D721Med (cell line): ENCODE results near the gene ANO6.

Experiments used
- DNase-seq: peaks from one replicate; pipeline ENCODE4 v3.0.0; 2011; ENCODE audit warnings: low spot score; ENCODE audit not compliant: insufficient read length
- FAIRE-seq: peaks from 2 replicates; lab custom pipeline; 2011; peaks lifted over from hg19 to GRCh38; lab: Jason Lieb, UNC
- TF ChIP-seq, protein P1 (sequence below): IDR thresholded peaks from 2 replicates; pipeline ENCODE4 v1.5.1; 2012; ENCODE audit warnings: mild to moderate bottlenecking, control low read depth; ENCODE audit not compliant: insufficient read depth; ENCODE audit errors: missing control alignments

Gene ANO6

DNA sequence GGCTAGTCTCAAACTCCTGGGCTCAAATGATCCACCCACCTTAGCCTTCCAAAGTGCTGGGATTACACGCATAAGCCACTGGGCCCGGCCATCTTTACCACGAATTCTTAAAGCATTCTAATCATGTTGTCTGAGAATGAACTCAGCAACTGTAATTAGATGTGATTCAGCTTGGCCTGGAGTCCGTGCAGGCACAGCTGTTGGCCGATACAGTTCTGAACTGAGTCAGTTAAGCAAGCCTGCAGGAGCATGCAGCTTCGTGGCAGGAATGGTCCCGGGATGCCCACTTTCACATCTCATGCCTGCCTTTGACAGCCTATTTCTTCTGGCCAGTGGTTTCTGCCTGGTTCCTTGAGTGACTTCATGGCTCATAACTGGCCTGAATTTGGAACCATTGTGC is 194.1 kb downstream of the ANO6 start:
- TF ChIP-seq, protein P1, sequence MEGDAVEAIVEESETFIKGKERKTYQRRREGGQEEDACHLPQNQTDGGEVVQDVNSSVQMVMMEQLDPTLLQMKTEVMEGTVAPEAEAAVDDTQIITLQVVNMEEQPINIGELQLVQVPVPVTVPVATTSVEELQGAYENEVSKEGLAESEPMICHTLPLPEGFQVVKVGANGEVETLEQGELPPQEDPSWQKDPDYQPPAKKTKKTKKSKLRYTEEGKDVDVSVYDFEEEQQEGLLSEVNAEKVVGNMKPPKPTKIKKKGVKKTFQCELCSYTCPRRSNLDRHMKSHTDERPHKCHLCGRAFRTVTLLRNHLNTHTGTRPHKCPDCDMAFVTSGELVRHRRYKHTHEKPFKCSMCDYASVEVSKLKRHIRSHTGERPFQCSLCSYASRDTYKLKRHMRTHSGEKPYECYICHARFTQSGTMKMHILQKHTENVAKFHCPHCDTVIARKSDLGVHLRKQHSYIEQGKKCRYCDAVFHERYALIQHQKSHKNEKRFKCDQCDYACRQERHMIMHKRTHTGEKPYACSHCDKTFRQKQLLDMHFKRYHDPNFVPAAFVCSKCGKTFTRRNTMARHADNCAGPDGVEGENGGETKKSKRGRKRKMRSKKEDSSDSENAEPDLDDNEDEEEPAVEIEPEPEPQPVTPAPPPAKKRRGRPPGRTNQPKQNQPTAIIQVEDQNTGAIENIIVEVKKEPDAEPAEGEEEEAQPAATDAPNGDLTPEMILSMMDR, result no peak
- DNase-seq, result no peak
- FAIRE-seq, result no peak

DNA sequence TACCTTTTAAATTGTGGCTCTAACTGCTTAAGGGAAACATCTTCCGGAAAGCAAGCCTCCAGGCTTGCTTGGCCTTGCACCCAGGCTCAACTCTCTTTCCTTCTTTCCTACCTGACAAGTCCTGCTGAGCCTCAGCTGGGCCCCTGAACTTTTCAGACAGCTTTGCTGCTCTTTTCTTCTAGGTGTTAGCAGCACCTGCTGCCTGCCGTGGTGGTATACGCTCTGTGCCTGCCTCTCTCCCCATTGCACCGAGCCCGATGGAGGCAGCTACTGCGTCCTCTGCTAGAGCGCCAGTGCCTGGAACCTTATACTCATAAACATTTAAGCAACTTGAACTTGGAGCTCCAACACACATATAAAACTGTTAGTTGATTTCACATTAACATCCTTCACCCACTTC is 195.7 kb downstream of the ANO6 start:
- DNase-seq (no peak), FAIRE-seq (no peak)
- TF ChIP-seq, protein P1, result no peak

DNA sequence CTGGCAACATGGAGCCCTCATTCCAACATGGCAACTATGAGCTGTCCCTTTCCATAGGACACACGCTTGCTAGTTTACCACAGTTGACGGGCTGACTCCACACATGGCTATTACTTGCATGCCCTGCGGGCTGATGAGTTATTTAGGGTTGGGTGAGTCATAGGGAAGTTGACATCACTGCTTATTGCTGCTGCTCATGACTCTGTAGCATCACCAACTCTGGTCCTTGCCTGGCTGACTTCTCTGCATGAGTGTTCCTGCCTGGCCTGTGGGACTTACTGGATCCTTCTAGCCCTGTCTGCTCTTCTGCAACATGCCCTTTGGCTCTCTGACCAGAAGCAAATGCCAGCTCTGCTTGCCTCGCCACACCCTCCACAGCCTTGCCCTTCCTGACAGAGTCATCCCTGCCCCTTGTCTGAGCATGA is 199.5 kb downstream of the ANO6 start:
- DNase-seq, result no peak

DNA sequence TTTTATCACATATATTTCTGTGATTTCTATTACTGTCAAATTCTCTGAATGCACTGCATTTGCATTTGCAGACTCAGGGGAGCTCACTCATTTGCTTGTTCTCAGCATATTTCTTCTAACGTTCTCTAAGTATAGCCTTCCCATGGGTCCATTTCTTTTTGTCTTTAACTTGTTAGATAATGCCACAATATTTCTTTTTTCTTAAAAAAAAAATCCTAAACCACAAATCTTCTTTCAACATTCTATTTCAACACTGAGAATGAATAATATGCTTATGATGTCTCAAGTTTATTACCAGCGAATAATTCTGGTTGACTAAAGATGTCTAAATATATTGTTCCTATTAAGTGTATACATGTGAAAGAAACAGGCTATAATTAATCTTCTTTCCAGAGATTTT is 200.2 kb downstream of the ANO6 start:
- DNase-seq (no peak), FAIRE-seq (no peak)
- TF ChIP-seq, protein P1, result no peak

More for the DNA sequence above, 199.5 kb downstream of the ANO6 start:
- no peak for FAIRE-seq
- TF ChIP-seq, protein P1, result no peak

DNA sequence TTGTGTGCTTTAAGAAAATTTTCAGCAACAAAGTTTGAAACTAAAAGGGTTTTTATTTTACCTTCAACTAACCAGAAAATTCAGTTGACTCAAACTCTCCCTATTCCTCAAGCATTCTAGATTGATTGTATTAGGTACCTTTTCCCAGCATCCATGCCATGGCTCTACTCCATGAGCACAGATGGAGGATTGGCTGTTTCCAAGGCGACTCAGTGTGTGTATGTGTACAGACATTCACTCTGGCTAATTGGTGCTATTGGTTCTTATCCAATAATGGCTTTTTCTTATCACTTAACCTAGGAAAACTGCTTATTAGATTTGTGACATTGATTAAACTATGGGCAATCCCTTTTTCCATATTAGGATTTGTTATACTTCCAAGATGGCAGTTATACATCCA is 202.6 kb downstream of the ANO6 start:
- TF ChIP-seq, protein P1, result no peak
- no peak for DNase-seq
- no peak for FAIRE-seq

DNA sequence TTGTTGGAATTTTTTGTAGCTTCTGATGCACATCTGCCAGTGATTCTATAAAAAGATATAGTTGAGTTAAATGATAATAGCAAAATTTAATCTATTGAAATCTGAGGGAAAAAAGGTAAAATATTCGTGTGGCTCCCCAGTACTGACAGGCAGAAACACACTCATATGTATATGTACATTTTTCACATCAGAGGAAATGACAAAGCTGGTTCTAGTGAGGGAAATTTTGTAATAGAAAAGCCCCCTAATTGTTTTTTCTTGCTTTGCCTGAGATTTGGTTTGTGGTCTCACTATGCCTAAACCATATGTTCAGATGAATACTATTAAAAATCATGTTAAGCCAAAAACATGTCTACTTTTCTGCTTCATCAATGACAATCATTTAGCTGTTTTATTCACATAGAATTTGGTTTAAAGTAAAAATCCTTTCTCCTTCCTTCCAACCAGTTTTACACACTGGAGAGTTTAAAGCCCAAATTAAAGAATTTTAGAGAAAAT is 203.5 kb downstream of the ANO6 start:
- no peak for DNase-seq
- no peak for FAIRE-seq
- TF ChIP-seq, protein P1, result no peak

DNA sequence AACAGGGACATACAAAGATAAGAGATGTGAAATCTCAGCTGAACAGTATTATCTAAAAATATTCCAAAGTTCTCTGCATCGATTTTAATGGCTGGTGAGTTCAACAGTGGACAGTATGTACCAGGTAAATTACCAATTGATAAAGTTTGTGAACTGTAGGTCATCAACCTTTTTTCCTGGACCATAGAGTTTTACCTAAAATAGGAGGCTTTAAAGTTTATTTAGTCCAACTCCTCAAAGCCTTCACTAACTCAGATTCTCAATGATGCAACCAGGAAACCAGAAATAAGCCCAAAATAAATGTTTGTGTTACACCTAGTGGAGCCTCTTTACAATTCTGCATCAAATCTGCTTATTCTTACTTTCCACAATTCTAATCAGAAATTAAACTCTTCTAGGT is 205.8 kb downstream of the ANO6 start:
- no peak for FAIRE-seq
- TF ChIP-seq, protein P1, result no peak
- DNase-seq, result no peak
